ENCODE results near the gene DNM2. TPM values are rescaled to one million over a fixed set of nuclear protein-coding genes. Genes with fewer than 3 reads are reported as not detected.
"Not testable (repeated sequence)": the region's sequence is repeated elsewhere in the genome, so short reads cannot be mapped to it uniquely, and the experiment has no call there.

Gene DNM2
- total RNA-seq = 10 to 100 TPM; 54.0 to 86.9 (median 68.3) TPM
- long read RNA-seq, full-length matches to known transcripts = 1 of 5 reads
- long read RNA-seq, partial matches to known transcripts = 2 of 5 reads
- long read RNA-seq, other reads (novel, unspliced or antisense) = 2 of 5 reads

DNA sequence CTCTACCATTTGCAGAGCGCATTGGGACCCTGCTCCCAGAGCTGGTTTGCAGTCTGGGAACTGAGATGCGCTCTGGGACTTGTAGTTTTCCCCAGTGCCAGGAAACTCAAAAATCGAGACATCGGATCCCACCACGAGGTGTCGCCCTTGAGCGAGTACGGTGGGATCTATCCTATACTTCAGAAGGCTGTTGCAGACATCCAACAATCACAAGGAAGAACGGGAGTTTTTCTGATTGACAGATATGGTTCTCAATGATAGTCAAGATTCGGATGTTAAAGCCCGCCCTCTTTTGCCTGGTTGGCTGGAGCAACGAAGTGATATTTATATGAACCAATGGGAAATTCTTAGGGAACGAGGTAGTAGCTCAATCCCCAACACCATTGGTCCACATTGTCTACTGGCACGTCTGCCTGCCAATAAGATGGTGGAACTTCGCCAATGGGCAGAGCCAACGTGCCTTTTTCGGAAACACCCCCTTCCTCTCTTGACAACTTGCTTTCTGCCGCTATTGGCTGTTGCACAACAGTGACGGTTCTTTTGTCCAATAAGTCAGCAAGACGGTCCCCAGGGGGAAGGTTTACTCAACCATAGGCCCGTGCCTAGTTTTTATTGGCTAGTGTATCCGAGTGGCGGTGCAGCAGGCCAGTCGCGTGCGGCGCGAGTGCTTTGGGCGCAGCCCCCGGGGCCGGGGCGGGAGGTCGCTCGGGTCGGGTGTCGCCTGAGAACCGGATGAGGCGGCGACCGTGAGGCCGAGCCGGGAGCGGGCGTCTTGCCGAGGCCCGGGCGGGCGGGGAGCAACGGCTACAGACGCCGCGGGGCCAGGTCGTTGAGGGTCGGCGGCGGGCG, at the start of gene DNM2:
DNM2 (plus strand) TSS at position 724 of the 849 bp plus-strand sequence. CDS start 164 bp downstream, outside the sequence.
- TF ChIP-seq, protein P1, sequence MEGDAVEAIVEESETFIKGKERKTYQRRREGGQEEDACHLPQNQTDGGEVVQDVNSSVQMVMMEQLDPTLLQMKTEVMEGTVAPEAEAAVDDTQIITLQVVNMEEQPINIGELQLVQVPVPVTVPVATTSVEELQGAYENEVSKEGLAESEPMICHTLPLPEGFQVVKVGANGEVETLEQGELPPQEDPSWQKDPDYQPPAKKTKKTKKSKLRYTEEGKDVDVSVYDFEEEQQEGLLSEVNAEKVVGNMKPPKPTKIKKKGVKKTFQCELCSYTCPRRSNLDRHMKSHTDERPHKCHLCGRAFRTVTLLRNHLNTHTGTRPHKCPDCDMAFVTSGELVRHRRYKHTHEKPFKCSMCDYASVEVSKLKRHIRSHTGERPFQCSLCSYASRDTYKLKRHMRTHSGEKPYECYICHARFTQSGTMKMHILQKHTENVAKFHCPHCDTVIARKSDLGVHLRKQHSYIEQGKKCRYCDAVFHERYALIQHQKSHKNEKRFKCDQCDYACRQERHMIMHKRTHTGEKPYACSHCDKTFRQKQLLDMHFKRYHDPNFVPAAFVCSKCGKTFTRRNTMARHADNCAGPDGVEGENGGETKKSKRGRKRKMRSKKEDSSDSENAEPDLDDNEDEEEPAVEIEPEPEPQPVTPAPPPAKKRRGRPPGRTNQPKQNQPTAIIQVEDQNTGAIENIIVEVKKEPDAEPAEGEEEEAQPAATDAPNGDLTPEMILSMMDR (IDR thresholded peaks at IDR 0.05) = peak; percentile 86 to 92 (median 90)
- peak; percentile 82 for TF ChIP-seq POLR2A (IDR thresholded peaks at IDR 0.05)
- ATAC-seq (peak; percentile 88 to 95 (median 90)), DNase-seq (peak; percentile 98 to 99 (median 99))
- Histone ChIP-seq H3K4me1 (peaks cover 0 to 17% (median 4%) of the 10 kb centered on the region in 4 donors), H3K4me3 (peak within 1 kb of the TSS; percentile 90 to 100 (median 99)), H3K27me3 (no peaks in the 10 kb centered on the region), H3K27ac (peak within 1 kb of the TSS; percentile 72 to 95 (median 87)), H3K36me3 (no peaks in the 10 kb centered on the region), H3K9me3 (no peaks in the 10 kb centered on the region)
- intact Hi-C loops (cut with DNase I) = loop anchor here (5.0 to 10.0 kb wide), 2 partner anchors 47 to 55 kb away; no protein-coding TSS in a partner anchor
- 3% methylated on average over 15 of the region's 57 CpGs for WGBS (ENCODE audit: insufficient coverage, low coverage, low lambda C conversion rate, missing lambda C conversion rate)

DNA sequence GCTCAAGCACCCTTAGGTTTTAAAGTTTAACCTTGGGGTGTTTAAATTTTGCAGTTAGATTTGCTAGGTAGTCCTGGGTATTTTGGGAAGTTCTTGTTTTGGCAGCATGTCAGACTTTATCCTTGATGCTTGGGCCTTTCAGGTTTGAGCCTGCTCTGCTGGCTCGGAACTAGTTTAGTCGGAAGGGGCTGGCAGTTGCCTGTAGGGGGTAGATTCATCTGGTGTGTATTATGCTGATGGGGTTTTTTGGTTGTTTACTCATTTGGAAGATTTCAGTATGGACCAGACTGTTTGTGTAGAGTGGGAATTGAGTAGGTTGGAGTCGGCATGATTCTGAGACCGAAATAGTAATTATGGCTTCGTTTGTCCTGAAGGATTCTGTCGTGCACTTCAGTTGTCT, 48.6 kb upstream of the DNM2 start:
- WGBS (ENCODE audit: insufficient coverage, low coverage, low lambda C conversion rate, missing lambda C conversion rate) = 84% methylated on average over 6 of the region's 6 CpGs
- ATAC-seq (no peak), DNase-seq (no peak)
- Histone ChIP-seq H3K36me3 (peaks cover 0 to 18% (median 6%) of the 10 kb centered on the region in 4 donors), H3K27me3 (no peaks in the 10 kb centered on the region), H3K9me3 (no peaks in the 10 kb centered on the region), H3K4me1 (peaks cover 0 to 18% (median 5%) of the 10 kb centered on the region in 4 donors), H3K4me3 (no peak overlapping the region), H3K27ac (no peak overlapping the region)
- no peak for TF ChIP-seq POLR2A (IDR thresholded peaks at IDR 0.05)
- intact Hi-C loops (cut with DNase I) = no loop called here

DNA sequence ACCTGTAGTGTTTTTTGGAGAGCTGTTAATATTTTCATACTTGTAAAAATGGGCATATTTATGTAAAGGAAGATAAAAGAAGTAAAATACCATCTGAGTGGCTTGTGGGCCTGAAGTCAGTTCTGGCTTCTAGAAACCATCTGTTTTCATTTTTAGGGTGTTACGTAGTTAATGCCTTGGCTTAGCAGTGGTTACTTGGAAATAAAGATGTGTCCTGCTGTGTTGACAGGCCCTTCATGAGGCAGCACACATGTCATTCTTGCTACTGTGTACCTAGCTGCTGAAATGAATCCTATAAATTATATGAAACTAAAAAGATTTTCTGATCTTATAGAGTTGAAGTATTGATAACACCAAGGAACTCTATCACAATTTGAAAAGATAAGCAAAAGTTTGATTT, 47.7 kb upstream of the DNM2 start:
- H3K9me3 ChIP-seq = no peaks in the 10 kb centered on the region
- ATAC-seq = no peak
- 81% methylated on average over 1 of the region's 1 CpG for WGBS (ENCODE audit: insufficient coverage, low coverage, low lambda C conversion rate, missing lambda C conversion rate)
- no peak overlapping the region for H3K27ac ChIP-seq
- no peaks in the 10 kb centered on the region for H3K27me3 ChIP-seq
- no peak overlapping the region for H3K4me3 ChIP-seq
- intact Hi-C loops (cut with DNase I) = no loop called here
- peaks cover 0 to 18% (median 6%) of the 10 kb centered on the region in 4 donors for H3K36me3 ChIP-seq
- DNase-seq = no peak
- no peak for TF ChIP-seq POLR2A (IDR thresholded peaks at IDR 0.05)
- TF ChIP-seq, protein P1 (IDR thresholded peaks at IDR 0.05) = no peak
- peaks cover 0 to 20% (median 5%) of the 10 kb centered on the region in 4 donors for H3K4me1 ChIP-seq

DNA sequence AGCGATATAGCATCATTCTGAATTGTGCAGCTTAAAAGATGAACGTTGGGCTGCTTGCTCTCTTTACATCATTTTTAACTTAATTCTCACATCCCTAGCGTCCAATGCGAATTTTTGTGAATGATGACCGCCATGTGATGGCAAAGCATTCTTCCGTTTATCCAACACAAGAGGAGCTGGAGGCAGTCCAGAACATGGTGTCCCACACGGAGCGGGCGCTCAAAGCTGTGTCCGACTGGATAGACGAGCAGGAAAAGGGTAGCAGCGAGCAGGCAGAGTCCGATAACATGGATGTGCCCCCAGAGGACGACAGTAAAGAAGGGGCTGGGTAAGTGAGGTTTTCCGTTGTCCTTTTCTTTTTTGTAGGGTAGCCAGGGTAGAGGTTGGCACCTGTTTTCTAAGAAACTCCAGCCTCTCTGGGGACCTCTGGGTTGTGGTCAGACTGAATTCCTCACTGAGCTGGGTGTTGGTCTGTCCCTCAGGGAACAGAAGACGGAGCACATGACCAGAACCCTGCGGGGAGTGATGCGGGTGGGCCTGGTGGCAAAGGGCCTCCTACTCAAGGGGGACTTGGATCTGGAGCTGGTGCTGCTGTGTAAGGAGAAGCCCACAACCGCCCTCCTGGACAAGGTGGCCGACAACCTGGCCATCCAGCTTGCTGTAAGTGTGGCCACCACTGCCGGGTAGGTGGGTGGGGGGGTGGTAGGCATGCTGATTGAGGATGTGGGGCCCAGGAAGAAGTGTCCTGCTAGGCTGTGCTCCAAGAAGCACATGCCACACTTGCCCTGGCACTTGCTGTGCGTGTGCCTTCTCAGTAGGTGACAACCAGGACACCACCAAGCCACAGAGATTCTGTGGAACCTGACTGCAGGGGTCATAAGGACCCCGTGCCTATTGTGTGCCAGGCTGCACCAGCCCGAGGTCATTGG, 46.7 kb upstream of the DNM2 start:
- 86% methylated on average over 10 of the region's 24 CpGs for WGBS (ENCODE audit: insufficient coverage, low coverage, low lambda C conversion rate, missing lambda C conversion rate)
- H3K9me3 ChIP-seq = no peaks in the 10 kb centered on the region
- H3K27ac ChIP-seq = no peak overlapping the region
- ATAC-seq (no peak), DNase-seq (no peak)
- H3K27me3 ChIP-seq = no peaks in the 10 kb centered on the region
- intact Hi-C loops (cut with DNase I) = no loop called here
- peaks cover 0 to 23% (median 5%) of the 10 kb centered on the region in 4 donors for H3K4me1 ChIP-seq
- TF ChIP-seq POLR2A (IDR thresholded peaks at IDR 0.05) = no peak
- TF ChIP-seq, protein P1 (IDR thresholded peaks at IDR 0.05) = no peak
- H3K36me3 ChIP-seq = peaks cover 0 to 22% (median 7%) of the 10 kb centered on the region in 4 donors
- no peak overlapping the region for H3K4me3 ChIP-seq

DNA sequence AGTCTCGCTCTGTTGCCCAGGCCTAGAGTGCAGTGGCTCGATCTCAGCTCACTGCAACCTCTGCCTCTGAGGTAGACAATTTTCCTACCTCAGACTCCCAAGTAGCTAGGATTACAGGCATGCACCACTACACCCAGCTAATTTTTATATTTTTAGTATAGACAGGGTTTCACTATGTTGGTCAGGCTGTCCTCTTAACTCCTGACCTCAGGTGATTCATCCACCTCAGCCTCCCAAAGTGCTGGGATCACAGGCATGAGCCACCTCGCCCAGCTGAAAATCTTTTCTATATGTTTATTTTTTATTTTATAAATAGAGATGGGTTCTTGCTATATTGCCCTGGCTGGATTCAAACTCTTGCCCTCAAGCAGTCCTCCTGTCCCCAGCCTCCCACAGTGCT, 46.0 kb upstream of the DNM2 start:
- intact Hi-C loops (cut with DNase I); H3K4me3 ChIP-seq; DNase-seq; H3K27me3 ChIP-seq; H3K9me3 ChIP-seq; ATAC-seq; H3K27ac ChIP-seq: not testable (repeated sequence)
- Histone ChIP-seq H3K36me3 (peaks cover 0 to 23% (median 8%) of the 10 kb centered on the region in 4 donors), H3K4me1 (peaks cover 0 to 27% (median 6%) of the 10 kb centered on the region in 4 donors)
- WGBS (ENCODE audit: insufficient coverage, low coverage, low lambda C conversion rate, missing lambda C conversion rate) = 93% methylated on average over 2 of the region's 3 CpGs

DNA sequence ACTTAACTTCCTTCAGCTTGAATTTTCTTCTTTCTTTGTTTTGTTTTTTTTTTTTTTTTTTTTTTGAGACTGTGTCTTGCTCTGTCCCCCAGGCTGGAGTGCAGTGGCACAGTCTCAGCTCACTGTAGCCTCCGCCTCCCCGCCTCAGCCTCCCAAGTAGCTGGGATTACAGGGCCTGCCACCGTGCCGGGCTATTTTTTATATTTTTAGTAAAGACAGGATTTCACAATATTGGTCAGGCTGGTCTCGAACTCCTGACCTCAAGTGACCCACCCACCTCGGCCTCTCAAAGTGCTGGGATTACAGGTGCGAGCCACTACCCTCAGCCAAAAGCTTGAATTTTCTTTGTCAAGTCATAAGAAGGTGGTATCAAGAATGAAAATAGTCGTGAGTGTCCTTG, 42.7 kb upstream of the DNM2 start:
- ATAC-seq; H3K27me3 ChIP-seq; H3K4me3 ChIP-seq; H3K27ac ChIP-seq; H3K9me3 ChIP-seq; DNase-seq; intact Hi-C loops (cut with DNase I): not testable (repeated sequence)
- Histone ChIP-seq H3K36me3 (peaks cover 0 to 48% (median 30%) of the 10 kb centered on the region in 4 donors), H3K4me1 (peaks cover 0 to 39% (median 13%) of the 10 kb centered on the region in 4 donors)
- 63% methylated on average over 8 of the region's 8 CpGs for WGBS (ENCODE audit: insufficient coverage, low coverage, low lambda C conversion rate, missing lambda C conversion rate)
